ENCODE data around the gene ZDHHC24. TPM values are rescaled to one million over a fixed set of nuclear protein-coding genes. Genes with fewer than 3 reads are reported as not detected.

The ZDHHC24 gene
- total and polyA plus RNA-seq, 2 donors from 2014 or later: 13.2 to 18.7 TPM

DNA sequence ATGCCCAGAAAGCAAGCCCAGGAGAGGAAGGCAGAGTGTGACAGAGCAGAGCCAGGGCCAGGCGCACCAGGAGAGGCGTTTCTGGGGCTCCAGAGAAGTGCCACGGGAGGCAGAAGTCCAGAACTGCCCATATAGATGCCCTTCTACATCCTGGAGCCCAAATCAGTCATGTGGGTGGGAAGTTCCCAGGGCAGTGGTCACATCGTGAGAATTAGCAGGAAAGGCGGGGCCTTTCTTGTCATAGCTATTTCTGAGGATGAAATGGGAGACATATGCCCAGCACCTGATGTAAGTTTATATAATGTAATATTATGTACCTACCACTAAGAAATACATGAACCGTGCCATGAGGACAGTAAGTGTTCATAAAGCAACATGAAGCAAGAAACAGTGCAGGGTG is 13.1 kb downstream of the ZDHHC24 start:
- TF ChIP-seq, protein P1, sequence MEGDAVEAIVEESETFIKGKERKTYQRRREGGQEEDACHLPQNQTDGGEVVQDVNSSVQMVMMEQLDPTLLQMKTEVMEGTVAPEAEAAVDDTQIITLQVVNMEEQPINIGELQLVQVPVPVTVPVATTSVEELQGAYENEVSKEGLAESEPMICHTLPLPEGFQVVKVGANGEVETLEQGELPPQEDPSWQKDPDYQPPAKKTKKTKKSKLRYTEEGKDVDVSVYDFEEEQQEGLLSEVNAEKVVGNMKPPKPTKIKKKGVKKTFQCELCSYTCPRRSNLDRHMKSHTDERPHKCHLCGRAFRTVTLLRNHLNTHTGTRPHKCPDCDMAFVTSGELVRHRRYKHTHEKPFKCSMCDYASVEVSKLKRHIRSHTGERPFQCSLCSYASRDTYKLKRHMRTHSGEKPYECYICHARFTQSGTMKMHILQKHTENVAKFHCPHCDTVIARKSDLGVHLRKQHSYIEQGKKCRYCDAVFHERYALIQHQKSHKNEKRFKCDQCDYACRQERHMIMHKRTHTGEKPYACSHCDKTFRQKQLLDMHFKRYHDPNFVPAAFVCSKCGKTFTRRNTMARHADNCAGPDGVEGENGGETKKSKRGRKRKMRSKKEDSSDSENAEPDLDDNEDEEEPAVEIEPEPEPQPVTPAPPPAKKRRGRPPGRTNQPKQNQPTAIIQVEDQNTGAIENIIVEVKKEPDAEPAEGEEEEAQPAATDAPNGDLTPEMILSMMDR (IDR thresholded peaks at IDR 0.05; ENCODE audit: borderline replicate concordance, extremely low read depth, insufficient read depth): no peak
- Histone ChIP-seq H3K4me1 (ENCODE audit: control insufficient read depth in 2 of 3, insufficient read depth in 2 of 3, low read depth in 1 of 3, low read length in 3 of 3) (peaks cover 0 to 6% (median 3%) of the 10 kb centered on the region in 3 donors), H3K27ac (ENCODE audit: low read depth in 2 of 2, low read length in 2 of 2) (no peak overlapping the region), H3K9me3 (ENCODE audit: control insufficient read depth in 2 of 3, insufficient read depth in 1 of 3, low read length in 3 of 3) (no peaks in the 10 kb centered on the region), H3K27me3 (ENCODE audit: control insufficient read depth, insufficient read depth, low read length) (no peaks in the 10 kb centered on the region), H3K36me3 (ENCODE audit: control insufficient read depth in 2 of 3, insufficient read depth in 3 of 3, low read length in 3 of 3) (peaks cover 2 to 5% (median 2%) of the 10 kb centered on the region in 3 donors), H3K9ac (ENCODE audit: low read length in 3 of 3) (no peak overlapping the region), H3K4me3 (ENCODE audit: low read length in 3 of 3) (no peak overlapping the region)
- FAIRE-seq (no peak), DNase-seq (no peak)
- intact Hi-C loops (cut with DNase I): no loop called here

DNA sequence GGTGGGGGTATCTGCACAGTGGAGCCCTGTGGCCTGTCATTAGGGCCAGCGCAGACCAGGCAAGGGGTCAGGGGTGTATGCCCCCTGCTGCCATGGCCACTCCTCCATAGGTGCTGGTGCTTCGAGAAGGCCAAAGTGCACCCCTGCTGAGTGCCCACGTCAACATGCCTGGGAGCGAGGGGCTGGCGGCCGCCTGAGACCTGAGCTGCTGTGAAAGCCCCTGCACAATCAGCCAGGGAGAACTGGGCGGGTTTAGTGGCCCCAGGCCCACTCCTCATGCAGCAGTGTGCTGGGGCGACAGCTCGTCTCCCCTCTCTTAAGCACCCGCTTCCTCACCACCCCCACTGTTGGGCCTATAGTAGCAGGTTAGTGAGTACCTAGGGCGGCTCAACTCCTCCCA is 14.0 kb downstream of the ZDHHC24 start:
- Histone ChIP-seq H3K27ac (ENCODE audit: low read depth in 2 of 2, low read length in 2 of 2) (no peak overlapping the region), H3K36me3 (ENCODE audit: control insufficient read depth in 2 of 3, insufficient read depth in 3 of 3, low read length in 3 of 3) (peaks cover 2 to 5% (median 3%) of the 10 kb centered on the region in 3 donors), H3K9me3 (ENCODE audit: control insufficient read depth in 2 of 3, insufficient read depth in 1 of 3, low read length in 3 of 3) (no peaks in the 10 kb centered on the region), H3K9ac (ENCODE audit: low read length in 3 of 3) (no peak overlapping the region), H3K27me3 (ENCODE audit: control insufficient read depth, insufficient read depth, low read length) (no peaks in the 10 kb centered on the region), H3K4me3 (ENCODE audit: low read length in 3 of 3) (no peak overlapping the region), H3K4me1 (ENCODE audit: control insufficient read depth in 2 of 3, insufficient read depth in 2 of 3, low read depth in 1 of 3, low read length in 3 of 3) (peaks cover 0 to 6% (median 3%) of the 10 kb centered on the region in 3 donors)
- DNase-seq: no peak
- intact Hi-C loops (cut with DNase I): no loop called here
- no peak for FAIRE-seq
- TF ChIP-seq, protein P1 (IDR thresholded peaks at IDR 0.05; ENCODE audit: borderline replicate concordance, extremely low read depth, insufficient read depth): no peak

DNA sequence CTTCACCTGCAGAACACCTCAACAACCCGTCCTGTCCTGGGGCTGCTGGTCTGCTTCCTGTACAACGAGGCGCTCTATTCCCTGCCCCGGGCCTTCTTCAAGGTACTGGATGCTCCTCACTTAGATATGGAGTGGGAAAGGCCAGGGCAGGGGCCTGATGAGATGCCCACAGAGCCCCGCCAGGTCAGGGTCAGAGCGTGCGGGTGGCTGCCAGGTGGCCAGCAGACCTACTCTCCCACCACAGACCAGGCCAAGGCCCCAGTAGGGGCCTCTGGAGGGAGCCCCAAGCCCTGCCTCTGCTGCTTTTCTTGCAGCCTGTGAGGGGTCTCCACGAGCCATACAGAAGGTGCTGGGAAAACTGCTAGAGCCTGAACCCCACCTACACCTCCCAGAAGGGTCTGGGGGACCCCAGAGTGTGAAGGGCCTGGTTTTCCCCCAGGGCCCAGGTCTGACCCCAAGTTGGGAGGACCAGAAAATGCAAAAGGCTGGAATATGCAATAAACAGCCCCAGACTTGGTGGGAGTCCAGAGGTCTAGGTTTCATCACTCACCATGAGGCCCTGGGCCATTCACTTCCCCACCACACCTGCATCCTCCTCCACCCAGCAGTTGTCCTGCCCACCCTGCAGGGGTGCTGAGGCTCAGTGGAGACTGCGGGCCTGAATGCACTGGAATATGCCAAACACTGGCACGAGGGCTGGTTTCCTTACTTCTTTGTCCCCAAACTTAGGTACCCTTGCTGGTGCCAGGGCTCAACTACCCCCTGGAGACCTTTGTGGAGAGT is 14.7 kb downstream of the ZDHHC24 start:
- intact Hi-C loops (cut with DNase I): no loop called here
- Histone ChIP-seq H3K9ac (ENCODE audit: low read length in 3 of 3) (no peak overlapping the region), H3K4me3 (ENCODE audit: low read length in 3 of 3) (no peak overlapping the region), H3K27me3 (ENCODE audit: control insufficient read depth, insufficient read depth, low read length) (no peaks in the 10 kb centered on the region), H3K4me1 (ENCODE audit: control insufficient read depth in 2 of 3, insufficient read depth in 2 of 3, low read depth in 1 of 3, low read length in 3 of 3) (peaks cover 0 to 6% (median 3%) of the 10 kb centered on the region in 3 donors), H3K9me3 (ENCODE audit: control insufficient read depth in 2 of 3, insufficient read depth in 1 of 3, low read length in 3 of 3) (no peaks in the 10 kb centered on the region), H3K36me3 (ENCODE audit: control insufficient read depth in 2 of 3, insufficient read depth in 3 of 3, low read length in 3 of 3) (peaks cover 2 to 5% (median 4%) of the 10 kb centered on the region in 3 donors), H3K27ac (ENCODE audit: low read depth in 2 of 2, low read length in 2 of 2) (no peak overlapping the region)
- TF ChIP-seq, protein P1 (IDR thresholded peaks at IDR 0.05; ENCODE audit: borderline replicate concordance, extremely low read depth, insufficient read depth): no peak
- FAIRE-seq (no peak), DNase-seq (no peak)

Measured in kidney (tissue), 14 donors.